ENCODE data around the gene ZSCAN30.

ZSCAN30 gene

DNA sequence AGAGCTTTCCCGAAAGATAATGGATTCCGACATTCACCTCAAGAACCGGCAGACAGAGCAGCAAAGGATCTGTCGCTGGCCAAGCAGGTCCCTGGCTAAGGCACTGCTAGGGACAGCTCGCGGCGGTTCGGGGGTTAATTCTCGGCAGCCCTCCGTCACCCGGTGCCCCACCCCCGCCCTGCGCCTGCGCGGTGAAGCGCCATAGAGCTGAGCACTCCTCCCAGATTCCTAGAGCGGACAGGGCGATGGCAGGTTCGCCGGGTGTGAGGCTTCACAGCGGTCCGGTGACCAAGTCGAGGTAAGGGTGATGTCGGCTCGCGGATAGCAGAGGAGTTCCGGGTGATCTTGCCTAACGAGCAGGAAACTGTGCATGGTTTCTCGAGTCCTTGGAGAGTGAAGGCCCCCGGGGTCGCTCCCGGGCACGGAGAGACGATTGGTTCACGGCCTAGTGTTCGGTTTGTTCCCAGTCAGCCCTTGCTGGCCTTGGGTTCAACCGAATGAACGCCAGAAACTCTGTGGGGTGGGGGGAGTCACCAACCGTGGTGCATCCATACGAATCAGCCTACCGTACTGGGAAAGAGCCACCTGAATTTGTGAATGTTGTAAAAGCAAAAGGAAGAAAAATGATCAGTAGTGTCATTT is at the start of gene ZSCAN30:
TSS of gene ZSCAN30 (minus strand) at position 136 of the 642 bp plus-strand sequence. CDS start 25,877 bp downstream, outside the sequence.
- peak; percentile 71 to 97 (median 91) for DNase-seq

DNA sequence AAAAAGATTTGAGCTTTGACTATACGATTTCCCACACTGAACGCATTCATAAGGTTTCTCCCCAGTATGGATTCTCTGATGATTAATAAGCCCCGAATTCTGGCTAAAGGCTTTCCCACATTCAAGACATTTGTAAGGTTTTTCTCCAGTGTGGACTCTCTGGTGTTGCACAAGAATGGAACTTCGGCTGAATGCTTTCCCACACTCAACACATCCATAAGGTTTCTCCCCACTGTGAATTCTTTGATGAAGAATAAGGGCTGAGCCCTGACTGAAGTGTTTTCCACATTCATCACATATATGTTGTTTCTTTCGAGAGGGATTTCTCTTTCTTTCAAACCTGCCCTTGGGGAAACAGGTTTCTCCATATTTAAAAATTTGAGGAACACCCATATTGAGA is 47.3 kb upstream of the ZSCAN30 start:
- DNase-seq: no peak

DNA sequence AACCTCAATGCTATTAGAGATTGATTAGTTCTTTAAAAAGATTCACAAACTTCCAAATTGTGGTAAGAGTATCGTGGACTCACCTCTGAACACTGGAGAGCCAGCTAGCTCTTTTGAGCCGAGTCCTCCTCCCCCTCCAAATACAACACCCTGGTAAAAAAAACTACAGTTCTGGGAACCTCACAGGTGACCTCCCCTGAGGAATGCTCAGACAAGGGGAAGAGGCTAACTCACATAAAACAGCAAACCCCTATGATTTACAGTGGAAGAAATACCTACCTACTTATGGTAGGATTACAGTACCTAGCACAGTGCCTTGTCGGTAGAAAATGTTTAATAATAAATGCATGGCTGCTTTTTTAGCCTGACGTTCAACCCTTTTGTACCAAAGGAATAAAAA is 45.8 kb upstream of the ZSCAN30 start:
- DNase-seq: no peak

DNA sequence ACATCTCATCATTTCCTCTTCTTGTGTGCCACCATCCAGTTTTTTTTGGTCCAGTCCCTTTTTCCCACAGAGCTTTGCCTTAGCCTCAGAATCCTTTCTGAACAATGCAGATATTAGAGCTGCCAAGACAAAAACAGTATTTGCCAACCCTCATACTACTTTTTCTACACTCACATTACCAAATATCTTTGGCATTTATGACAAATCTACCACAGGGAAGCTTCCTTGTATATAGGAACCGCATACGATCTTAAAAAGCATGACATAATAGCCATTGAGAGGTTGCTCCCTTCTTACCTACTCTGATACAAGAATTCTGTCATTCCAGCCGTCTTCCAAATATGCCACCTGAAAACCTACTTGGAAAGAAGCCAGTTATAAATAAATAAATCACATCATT is 44.8 kb upstream of the ZSCAN30 start:
- DNase-seq: no peak

DNA sequence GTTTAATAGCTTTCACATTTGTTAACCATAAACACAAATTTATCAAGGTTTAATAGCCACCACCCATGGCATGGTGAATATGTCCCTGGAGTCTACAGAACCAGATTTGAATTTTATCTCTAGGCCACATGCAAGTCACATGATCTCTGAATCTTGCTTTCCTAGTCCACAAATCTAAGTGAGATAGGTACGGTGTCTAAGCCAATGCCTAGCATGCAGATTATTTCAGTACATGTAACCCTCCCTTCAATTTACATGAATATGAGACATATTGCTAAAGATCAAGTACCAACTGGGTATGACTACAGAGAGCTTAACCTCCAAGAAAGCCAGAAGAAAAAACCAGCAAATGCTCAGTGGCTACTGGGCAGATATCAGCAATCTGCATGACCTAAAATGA is 44.2 kb upstream of the ZSCAN30 start:
- DNase-seq: no peak

DNA sequence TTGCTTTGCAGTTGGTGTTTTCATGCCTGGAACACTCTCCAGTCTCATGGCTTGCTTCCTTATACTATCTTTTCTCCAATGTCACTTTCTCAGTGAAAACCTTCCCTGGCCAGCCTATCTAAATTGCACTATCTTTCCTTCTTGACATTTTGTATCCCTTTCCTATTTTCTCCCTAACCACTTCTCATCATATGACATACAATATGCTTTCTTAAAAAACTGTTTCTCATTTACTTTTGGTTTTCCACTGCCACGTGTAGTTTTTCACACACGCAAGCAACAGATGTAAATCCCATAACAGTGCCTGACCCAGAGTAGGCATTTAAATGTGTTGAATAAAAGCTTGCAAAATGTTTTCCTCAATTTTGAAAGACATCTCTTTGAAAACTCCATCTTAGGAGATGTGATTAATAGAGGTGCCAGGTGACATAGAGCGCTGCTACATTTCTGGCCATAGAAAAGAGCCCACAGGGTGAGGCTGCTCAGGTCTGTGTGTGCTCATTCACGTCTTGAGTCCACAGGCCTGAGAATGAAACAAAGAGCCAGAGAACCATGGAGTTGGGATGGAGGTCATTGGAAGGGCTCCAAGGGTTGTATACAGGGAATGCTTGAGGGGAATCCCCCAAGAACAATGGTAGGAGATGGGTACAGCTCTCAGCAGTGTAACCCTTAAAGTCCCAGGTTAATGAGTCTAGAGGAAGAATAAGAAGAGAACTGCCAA is 41.5 kb upstream of the ZSCAN30 start:
- DNase-seq: no peak

DNA sequence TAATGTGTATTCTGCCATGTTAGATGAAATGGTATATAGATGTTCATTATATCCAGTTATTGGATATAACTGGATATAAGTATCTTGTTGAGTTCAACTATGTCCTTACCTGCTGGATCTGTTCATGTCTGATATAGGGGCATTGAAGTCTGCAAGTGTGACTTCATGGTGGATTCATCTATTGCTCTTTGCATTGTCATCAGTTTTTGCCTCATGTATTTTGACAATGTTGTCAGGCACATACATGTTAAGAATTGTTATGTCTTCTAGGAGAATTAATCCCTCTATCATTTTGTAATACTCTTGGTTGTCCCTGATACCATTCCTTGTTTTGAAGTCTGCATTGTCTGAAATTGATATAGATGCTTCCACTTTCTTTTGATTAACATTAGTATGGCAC is 38.8 kb upstream of the ZSCAN30 start:
- no peak for DNase-seq

GRCh38 chr18:35326695-35327387 is 36.8 kb upstream of the ZSCAN30 start:
- no peak for DNase-seq

DNA sequence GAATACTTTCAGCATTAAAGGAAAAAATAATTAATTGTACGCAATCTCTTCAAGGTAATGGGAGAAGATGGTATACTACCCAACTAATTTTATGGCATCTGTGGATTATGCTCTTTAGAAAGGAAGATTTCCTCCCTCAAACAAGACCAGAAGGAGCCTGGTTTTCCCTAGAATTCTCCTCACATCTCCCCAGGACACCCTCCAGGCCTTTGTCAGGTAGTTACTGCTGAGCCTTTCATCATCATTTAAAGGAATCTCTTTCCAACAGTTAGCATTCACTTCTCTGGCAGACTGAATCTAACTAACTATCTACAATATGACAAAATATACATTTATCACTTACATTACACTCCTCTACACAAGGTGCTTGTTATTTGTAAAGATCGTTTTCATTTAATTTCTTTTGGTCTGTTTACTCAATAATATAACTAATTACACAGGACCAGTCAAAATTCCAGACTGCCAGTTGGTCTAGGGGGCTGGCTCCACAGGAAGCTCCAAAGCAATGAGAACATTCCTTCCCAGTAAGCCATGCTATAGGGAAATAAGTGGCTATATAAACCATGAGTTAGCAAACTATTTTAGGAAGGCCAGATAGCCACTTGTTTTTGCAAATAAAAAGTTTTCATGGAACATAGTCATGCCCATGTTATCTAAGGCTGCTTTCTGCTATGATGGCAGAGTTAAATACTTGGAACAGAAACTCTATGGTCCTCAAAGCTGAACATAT is 35.1 kb upstream of the ZSCAN30 start:
- no peak for DNase-seq

DNA sequence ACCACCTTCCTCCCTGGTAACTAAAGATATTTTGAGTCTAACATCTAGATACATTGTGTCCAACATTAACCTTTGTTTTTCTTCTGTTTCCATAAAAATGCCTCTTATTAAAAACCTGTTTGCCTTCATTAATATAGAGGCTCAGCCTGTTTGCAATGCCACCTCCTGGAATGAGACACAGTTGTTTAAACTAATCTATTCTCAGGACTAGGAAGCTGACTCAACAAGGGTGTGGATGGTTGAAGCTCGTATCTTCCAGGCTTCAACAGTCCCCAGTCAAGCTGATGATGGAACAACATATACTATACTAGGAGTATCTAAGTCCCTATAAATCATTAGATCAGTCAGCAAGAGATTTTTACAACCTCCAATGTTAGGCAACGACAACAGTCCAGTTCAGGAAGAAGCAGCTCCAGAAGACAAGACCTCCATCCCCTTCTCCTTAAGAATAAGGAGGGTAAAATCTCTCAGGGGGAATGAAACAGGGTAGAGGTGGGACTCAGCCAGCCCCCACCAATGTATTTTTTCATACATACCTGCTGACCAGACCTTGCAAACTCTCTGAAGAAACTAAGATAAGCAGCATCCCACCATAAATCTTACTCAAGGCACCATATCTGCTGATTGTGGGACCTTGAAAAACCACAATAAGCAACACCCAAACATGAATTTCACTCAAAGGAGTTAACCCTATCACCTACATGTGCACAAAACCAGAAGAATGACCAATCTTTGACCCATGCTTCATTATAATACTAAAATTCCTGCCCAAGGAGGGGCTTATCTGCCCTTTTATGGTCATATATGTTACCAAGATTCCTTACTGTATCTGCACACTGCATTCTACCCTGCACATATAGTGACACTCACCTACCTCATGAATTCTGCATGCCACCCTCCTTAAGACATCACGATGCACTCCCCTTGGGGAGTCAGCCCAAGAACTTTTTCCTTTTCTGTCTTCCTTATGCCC is 32.7 kb upstream of the ZSCAN30 start:
- DNase-seq: no peak

- DNase-seq: no peak
Measured at GRCh38 chr18:35311496-35311895, 21.5 kb upstream of the ZSCAN30 start.

DNA sequence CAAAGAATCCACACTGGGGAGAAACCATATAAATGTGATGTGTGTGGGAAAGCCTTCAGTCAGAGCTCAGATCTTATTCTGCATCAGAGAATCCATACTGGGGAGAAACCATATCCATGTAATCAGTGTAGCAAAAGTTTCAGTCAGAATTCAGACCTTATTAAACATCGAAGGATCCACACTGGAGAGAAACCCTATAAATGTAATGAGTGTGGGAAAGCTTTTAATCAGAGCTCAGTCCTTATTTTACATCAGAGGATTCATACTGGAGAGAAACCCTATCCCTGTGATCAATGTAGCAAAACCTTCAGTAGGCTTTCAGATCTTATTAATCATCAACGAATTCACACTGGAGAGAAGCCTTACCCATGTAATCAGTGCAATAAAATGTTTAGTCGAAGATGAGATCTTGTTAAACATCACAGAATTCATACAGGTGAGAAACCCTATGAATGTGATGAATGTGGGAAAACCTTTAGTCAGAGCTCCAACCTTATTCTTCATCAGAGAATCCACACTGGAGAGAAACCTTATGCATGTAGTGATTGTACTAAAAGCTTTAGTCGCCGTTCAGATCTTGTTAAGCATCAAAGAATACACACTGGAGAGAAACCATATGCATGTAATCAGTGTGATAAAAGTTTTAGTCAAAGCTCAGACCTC is 16.7 kb upstream of the ZSCAN30 start:
- DNase-seq: no peak

DNA sequence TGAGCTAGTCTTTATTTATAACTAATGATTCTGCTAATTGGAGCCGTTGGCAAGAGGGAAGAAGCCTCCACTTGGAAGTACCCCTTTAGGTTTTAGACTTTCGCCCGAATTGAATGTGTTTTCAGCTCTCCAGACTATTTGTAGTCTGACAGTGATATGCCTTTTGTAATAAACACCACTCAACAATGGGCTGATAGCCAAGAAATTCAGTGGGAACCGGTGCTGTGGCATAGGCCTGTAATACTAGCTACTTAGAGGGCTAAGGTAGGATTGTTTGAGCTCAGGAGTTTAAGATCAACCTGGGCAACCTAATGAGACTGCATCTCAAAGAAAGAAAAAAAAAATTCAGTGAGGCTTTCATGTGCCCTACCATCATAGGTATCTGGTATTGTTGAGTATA is 13.6 kb upstream of the ZSCAN30 start:
- DNase-seq: no peak

GRCh38 chr18:35296060-35296459 is 6.0 kb upstream of the ZSCAN30 start:
- DNase-seq: peak in 1 of 51 donors; percentile 6

DNA sequence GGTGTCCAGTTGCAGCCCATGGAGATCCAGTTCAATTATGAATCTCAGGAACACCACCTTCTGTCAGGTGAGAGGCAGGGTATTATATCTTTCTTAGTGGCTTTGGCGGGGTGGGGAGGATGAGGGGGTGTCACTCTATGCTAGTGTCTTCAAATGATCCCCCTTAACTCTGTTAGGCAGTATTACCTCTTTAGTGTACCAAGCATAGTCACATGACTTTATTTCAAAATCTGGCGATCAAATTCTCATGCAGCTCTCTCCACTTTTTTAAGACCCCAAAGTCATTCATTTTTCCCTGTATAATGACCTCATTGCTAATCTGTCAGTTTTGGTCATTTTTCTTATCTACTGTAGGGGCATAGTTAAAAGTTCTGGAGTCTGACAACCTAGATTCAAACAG is 1.1 kb upstream of the ZSCAN30 start:
- DNase-seq: no peak

DNA sequence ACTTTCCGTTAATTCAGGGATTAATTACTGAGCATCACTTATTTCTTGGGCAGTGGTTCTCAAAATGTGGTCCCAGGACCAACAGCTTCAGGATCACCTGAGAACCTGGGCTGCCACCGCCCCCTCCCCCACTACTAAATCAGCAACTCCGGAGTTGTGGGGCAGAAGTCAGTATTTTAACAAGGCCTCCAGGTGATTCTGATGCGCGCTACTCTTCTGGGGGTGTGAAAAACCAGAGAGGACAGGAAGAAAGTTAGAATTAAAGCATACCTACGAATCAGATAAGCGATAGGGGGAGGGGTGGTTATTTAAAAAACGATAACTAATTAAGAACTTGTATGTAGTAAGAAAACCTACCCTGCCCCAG is 319 bp downstream of the ZSCAN30 start:
- peak in 16 of 51 donors; percentile 2 to 70 (median 24) for DNase-seq

DNA sequence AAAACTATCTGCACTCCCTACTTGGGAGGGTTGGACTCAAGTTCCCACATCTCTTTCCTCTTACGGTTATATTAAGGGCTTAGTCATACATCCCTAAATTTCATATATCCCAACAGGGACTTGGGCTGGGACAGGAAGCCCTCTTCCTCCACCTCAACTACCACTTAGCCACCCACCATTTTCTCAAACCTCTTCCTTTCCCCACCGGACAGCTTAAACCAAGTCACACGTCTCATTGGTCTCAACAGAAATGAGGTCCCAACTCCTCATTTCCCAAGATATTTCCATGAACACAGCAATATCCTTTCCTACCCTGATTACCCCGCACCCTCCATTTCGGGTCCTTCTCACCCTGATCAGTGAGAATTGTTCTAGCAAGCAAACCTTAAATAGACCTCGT is 736 bp downstream of the ZSCAN30 start:
- peak in 1 of 51 donors; percentile 68 for DNase-seq

GRCh38 chr18:35284841-35285240 is 5.2 kb downstream of the ZSCAN30 start:
- DNase-seq: no peak

GRCh38 chr18:35283923-35284794 is 5.9 kb downstream of the ZSCAN30 start:
- DNase-seq: no peak
